GOT3 (cell line): ENCODE results near the gene DGAT2.

ENCODE experiments used
- DNase-seq: peaks from one replicate; lab custom pipeline; 2025; ENCODE audit warnings: mixed read lengths; lab: John Stamatoyannopoulos, UW

DGAT2 gene

GRCh38 chr11:75780888-75781287 lies 12.3 kb downstream of the DGAT2 start:
- DNase-seq, result no peak

GRCh38 chr11:75781296-75781695 lies 12.7 kb downstream of the DGAT2 start:
- DNase-seq, result no peak

- DNase-seq, result no peak
These were observed 13.3 kb downstream of the DGAT2 start for GRCh38 chr11:75781831-75782230.

GRCh38 chr11:75782540-75783263 lies 14.1 kb downstream of the DGAT2 start:
- no peak for DNase-seq

- no peak for DNase-seq
These were observed 15.0 kb downstream of the DGAT2 start for GRCh38 chr11:75783416-75784084.

GRCh38 chr11:75784085-75784478 lies 15.5 kb downstream of the DGAT2 start:
- no peak for DNase-seq

GRCh38 chr11:75784506-75784905 lies 15.9 kb downstream of the DGAT2 start:
- DNase-seq, result no peak

- DNase-seq, result no peak
These were observed 16.6 kb downstream of the DGAT2 start for GRCh38 chr11:75785187-75785586.

GRCh38 chr11:75786101-75786736 lies 17.6 kb downstream of the DGAT2 start:
- DNase-seq, result no peak

GRCh38 chr11:75789521-75789920 lies 20.9 kb downstream of the DGAT2 start:
- no peak for DNase-seq

- no peak for DNase-seq
These were observed 22.4 kb downstream of the DGAT2 start for GRCh38 chr11:75790986-75791385.

- DNase-seq, result no peak
These were observed 23.7 kb downstream of the DGAT2 start for GRCh38 chr11:75792127-75792731.

- DNase-seq, result no peak
These were observed 24.6 kb downstream of the DGAT2 start for GRCh38 chr11:75792997-75793800.

GRCh38 chr11:75793966-75794365 lies 25.4 kb downstream of the DGAT2 start:
- DNase-seq, result no peak

GRCh38 chr11:75795276-75796090 lies 26.9 kb downstream of the DGAT2 start:
- DNase-seq, result no peak

GRCh38 chr11:75796091-75796435 lies 27.5 kb downstream of the DGAT2 start:
- no peak for DNase-seq

- DNase-seq, result no peak
These were observed 28.5 kb downstream of the DGAT2 start for GRCh38 chr11:75797116-75797515.

GRCh38 chr11:75797792-75798191 lies 29.2 kb downstream of the DGAT2 start:
- no peak for DNase-seq

GRCh38 chr11:75800136-75800675 lies 31.6 kb downstream of the DGAT2 start:
- no peak for DNase-seq

GRCh38 chr11:75800728-75801361 lies 32.3 kb downstream of the DGAT2 start:
- DNase-seq, result no peak
